ENCODE measurements around the gene MDM1.

- no peak for TF ChIP-seq POLR2A (IDR thresholded peaks at IDR 0.05)
- TF ChIP-seq CTCF (IDR thresholded peaks at IDR 0.05): no peak
These were observed 60.8 kb downstream of the MDM1 start for GRCh38 chr12:68271346-68271745.

All from thyroid gland (tissue), 4 donors.